Stimulated activated CD4-positive, alpha-beta T cell treated with anti-CD3 and anti-CD28 coated beads, Interleukin-12 subunit alpha, Interleukin-12 subunit beta, amount 100 ng/mL, for 48 hours (primary cell): ENCODE results near the gene NIM1K.
"Not testable (repeated sequence)": the region's sequence is repeated elsewhere in the genome, so short reads cannot be mapped to it uniquely, and the experiment has no call there.

Source experiments
- DNase-seq, 3 donors: peaks; one replicate each; pipeline ENCODE4 v3.0.0-alpha.2; 2020; ENCODE audit warnings: low read depth in 2 of 3, low spot score in 1 of 3

The NIM1K gene

DNA sequence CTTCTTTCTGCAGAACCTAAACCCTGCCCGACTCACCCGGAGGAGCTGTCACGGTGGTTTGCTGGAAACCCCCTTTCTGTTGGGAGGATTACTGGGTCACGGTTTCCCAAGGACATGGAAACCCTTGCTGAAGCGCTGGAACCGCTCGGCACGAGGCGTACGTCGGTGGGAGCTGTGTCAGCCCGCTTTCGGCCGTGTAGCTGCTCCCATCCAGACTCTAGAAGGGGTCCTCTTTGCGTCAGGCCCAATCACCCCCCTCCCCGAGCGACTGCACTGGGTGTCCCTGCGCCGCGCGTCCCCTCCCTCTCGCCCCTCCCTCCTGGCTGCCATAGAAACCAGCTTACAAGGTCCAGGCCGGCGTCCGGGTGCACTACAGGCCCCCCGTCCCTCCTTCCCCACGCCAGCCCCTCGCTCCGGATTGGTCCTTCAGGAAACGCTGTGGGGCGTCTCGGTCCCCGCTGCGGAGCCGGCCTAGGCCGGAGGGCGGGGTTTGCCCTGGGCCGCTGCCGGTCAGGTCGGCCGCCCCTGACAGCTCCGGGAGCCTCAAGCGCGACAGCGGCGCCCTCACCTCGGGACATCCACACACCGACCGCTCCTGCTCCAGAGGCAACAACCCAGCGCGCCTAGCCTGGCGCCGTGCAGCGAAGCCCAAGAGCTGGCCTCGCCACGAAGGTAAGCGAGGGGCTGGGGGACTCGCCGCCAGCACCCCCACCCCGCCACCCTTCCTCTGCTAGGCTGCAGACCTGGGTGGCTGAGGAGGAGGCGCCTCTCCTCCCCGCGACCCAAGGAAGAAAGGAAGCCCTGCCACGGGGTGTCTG lies at the start of gene NIM1K:
Gene NIM1K (plus strand): TSS at position 486 of the 818 bp plus-strand sequence. CDS start 53,551 bp downstream, outside the sequence.
- peak; percentile 17 to 38 (median 19) for DNase-seq

DNA sequence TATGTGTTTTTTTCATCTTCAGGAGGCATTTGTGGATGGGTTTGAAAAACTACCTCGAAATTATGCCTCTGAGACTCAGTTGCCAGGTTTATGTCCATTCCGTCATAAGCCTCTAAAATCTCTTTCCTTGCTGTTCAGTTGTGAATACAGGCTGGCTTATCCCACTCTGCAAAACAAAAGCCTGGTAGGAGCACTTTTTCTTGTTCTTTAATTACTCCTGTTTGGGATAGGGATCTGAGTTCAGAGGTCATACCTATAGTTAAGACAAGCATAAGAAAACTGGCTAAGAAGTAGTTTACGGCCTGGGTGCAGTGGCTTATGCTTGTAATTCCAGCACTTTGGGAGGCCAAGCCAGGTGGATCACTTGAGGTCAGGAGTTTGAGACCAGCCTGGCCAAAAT lies 47.0 kb upstream of the NIM1K start:
- DNase-seq: no peak

DNA sequence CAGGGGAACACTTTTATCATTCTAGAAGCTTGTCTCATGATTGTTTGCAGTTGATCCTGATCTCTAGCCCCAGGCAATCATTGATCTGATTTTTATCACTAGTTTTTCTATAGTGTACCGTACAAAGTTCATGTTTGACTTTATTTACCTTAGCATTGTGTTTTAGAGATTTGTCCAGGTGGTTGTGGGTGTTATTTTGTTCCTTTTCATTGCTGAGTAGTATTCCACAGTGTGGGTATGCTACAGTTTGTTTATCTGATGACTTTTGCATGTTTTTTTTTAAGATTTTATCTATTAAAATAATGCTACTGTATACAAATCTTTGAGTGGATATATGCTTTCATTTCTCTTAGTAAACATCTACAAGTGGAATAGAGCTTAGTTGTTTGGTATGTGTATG lies 45.1 kb upstream of the NIM1K start:
- no peak for DNase-seq

DNA sequence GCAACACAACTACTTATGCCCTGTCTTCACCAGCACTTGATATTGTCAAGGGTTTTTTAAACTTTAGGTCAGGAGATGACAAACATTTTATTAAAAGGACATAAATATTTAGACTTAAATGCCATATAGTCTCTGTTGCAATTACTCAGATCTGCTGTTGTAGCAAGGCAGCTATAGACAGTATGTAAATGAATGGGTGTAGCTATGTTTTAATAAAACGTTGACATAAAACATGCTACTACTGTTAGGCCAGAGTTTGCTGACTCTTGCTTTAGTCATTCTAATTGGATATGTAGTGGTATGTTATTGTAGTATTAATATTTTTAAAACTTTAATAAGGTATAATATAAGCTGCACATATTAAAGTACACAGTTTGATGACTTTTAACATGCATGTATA lies 43.6 kb upstream of the NIM1K start:
- DNase-seq: no peak

DNA sequence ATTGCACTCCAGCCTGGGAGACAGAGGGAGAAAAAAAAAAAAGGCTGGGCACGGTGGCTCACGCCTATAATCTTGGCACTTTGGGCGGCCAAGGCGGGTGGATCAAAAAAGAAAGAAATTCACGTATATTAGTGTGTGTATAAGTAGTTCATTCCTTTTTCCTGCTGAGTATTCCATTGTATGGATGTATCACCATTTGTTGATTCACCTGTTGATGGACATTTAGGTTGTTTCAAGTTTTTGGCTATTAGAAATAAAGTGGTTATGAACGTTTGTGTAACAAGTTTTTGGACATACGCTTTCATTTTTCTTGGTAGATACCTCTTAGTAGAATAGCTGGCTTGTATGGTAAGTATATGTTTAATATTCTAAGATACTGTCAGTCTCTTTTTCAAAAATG lies 42.8 kb upstream of the NIM1K start:
- no peak for DNase-seq

DNA sequence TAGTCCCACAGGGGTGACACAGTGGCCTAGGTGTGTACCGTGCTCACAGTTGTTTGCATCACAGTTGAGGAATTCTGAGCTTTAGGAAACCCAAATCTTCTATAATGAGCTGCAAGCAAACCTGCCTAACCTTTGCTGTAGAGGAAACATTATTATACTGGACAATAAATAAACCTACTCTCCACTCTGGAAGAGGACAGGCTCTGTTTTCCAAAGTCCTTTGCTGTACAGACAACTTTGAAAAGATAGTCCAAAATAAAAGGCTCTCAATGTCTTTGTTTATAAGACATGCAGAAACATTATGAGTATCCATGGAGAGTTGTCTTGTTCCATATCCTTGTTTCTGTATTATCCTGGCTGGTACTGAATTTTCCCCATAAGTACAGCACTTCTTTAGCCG lies 42.0 kb upstream of the NIM1K start:
- no peak for DNase-seq

DNA sequence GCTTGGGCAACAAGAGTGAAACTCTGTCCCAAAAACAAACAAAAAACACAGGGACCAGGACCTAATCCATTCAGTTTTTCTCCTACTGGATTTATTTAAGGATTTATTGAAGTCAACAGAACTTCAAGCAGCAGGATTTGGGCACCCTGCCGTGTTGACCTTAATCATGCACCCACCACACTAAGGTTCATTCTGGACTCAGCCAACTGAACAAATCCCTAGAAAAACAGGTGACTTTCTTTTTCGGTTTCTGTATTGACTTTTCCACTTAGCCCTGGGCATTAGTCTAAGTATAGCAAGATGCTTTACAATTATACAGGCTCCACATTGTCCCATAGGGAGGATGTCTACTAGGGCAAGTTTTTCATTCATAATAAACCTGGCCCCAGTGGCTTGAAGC lies 41.3 kb upstream of the NIM1K start:
- no peak for DNase-seq

DNA sequence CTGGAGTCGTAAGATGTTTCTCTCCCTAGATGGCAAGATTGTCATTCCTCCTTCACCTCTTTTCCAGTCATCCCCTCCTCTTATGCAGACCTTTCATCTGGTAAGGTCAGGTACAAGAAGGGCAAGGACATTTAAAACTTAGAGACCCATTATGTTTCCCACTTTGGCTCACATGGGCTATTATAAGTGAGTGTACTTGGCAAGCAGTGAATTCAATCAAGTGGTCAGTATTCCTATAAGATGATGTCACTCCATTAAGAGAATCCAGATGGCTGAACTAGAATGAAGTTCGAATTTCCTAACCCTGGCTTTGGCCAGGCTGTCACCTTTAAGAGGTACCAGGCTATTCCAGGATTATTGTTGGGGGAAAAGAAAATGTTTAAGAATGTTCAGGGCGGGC lies 39.1 kb upstream of the NIM1K start:
- no peak for DNase-seq

DNA sequence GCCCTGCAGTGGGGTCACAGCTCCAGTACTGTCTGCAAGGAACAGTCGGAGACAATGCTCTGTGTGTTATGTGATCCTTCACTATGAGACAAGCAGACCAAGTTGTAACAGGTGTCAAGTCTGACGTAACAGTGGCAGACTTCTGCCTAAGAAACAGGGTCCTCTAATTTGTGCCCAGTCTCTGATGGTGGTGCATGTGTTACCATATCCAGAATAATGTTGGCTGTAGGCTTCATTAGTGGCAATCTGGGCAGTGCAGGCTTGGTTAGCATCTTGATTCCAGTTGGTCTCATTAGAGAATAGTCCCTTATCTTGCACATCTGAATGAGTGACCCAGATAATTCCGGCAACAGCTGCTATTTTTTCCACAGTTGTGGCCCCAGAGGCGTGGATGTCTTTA lies 37.6 kb upstream of the NIM1K start:
- DNase-seq: no peak

DNA sequence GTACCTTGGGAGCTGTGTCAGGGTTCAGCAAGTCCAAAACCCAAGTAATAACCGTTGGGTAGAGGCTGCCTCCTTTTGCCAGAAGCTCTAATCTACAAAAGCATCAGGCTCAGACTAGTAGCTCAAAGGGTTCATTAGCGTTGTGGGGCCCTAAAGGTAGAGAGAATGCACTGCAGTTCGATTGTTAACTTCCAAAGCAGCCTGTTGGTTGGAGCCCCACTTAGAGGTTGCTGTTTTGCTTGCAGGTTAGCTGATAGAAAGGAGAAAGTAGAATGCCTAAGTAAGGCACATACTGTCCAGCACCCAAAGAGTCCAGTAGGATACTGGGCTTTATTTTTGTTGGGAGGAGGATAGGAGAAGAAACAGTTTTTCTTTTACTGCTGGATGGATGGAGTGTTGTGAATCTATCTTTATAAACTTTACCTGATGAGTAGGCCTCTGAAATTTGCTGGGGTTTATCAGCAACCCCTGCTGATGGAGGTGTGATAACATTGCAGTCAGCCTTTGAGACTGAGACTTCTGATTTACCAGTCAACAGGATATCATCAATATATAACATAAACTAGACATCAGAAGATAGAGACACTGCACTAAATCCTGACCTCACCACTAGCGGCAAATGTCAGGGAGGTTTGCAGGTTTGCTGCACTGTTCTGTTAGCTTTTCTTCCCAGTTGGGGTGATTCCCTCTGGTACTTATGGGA lies 36.5 kb upstream of the NIM1K start:
- no peak for DNase-seq

DNA sequence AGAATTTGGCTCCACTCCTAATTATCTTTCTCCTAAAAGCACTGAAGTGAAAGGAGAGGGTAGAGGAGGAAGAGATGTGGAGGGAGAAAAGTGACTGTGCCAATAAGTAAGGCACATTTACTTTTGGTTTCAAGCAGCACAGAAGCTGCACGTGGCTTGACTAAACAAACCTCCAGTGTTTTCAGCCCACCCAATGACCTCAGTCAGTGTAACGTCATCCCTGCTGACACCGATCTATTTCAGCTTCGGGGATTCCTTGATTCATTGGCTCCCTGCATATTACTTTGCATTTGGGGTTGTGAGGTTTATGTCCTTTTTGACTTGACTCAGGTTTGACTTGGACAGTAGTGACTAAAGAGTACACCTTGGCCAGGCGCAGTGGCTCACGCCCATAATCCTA lies 35.6 kb upstream of the NIM1K start:
- DNase-seq: no peak

DNA sequence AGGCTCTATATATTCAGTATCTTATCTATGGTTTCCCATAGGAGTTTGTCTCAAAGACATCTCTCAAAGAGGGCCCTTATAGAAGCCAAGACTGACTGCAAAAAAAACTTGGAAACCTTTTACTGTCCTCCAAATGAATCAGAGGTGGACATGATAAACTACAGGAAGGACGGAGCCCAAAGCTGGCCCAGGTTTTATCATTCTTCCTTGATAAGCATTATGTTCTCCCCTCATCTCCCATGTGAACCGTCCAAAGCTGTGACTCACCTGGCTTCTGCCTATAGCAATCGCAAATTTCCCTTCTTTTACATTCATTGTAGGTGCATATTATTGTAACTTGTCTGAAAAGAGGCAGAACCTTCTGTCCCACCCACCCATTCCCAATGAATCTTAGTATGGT lies 35.0 kb upstream of the NIM1K start:
- no peak for DNase-seq

DNA sequence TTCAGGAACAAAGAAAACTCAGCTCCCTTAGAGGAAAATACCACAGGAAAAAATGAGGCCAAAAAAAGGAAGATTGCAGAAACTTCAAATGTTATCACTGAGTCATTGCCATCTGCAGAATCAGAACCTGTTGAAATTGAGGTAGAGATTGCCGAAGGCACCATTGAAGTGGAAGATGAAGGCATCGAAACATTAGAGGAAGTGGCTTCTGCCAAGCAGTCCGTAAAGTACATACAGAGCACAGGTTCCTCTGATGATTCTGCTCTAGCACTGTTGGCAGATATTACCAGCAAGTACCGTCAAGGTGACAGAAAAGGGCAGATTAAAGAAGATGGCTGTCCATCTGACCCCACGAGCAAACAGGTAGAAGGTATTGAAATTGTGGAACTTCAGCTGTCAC lies 30.8 kb upstream of the NIM1K start:
- no peak for DNase-seq

DNA sequence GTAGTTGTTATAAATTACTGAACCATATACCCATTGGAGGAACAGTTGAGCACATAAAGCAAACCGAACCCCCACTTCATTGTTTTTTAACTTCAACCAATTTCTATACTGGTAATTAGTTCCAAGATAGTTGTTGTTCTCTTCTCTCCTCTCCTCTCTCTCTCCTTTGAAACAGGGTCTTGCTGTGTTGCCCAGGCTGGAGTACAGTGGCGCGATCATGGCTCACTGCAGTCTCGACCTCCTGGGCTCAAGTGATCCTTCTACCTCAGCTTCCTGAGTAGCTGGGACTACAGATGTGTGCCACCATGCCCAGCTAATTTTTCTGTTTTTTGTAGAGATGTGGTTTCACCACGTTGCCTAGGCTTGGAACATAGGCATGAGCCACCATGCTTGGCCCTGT lies 27.2 kb upstream of the NIM1K start:
- DNase-seq: not testable (repeated sequence)

DNA sequence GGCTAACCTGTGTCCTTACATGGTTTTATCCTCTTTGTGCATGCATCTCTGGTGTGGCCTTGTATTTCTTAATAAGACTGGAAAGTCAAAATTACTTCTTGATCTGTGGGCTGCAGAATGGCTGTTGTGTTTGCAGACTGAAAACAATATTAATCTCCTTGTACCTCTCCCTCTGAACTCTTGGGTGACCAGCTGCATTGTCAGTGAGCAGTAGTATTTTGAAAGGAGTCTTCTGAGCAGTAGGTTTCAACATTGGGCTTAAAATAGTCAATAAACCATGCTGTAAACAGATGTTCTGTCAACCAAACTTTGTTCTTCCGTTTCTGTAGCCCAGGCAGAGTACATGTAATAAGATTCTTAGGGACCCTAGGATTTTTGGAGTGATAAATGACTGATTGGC lies 26.7 kb upstream of the NIM1K start:
- no peak for DNase-seq

DNA sequence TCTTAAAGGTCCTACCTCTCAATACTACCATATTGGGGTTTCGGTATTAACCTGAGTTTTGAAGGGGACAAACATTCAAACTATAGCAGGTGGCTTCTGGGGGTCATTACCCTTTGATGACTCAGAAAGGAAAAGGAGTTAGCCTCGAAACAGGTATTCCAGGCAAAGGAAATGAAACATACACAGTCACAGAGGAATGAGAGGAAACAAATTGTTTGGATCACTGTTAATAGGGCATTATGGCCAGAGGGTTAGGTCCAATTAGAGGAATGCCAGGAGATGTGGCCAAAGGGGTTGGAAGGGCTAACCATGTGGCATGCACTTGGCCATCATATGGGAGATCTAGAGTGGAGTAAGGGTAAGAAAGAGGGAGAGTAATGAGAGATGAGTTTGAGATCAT lies 23.9 kb upstream of the NIM1K start:
- DNase-seq: no peak

DNA sequence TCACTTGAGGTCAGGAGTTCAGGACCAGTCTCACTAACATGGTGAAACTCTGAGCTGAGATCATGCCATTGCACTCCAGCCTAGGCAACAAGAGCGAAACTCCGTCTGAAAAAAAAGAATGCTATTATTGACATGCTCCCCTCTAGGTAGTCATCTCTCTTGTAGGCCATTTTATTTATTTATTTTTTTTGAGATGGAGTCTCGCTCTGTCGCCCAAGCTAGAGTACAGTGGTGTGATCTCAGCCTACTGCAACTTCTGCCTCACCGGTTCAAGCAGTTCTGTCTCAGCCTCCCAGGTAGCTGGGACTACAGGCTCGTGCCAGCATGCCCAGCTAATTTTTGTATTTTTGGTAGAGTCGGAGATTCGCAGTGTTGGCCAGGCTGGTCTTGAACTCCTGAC lies 20.6 kb upstream of the NIM1K start:
- DNase-seq: no peak

DNA sequence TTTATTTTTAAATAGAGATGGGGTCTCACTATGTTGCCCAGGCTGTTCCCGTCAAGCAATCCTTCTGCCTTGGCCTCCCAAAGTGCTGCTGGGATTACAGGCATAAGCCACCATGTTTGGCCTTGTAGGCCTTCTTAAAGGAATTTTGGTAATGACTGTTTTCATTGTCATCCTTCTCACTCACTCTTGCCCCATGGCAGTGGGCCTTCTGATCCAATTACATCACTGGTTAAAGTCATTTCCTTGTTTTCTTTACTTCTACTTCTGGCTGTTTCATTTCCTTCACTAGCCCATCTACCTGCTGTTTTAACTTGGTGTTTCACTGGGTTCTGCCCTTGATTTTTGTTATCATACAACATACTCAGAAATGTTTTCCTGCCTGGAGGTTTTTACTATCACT lies 20.1 kb upstream of the NIM1K start:
- DNase-seq: no peak

DNA sequence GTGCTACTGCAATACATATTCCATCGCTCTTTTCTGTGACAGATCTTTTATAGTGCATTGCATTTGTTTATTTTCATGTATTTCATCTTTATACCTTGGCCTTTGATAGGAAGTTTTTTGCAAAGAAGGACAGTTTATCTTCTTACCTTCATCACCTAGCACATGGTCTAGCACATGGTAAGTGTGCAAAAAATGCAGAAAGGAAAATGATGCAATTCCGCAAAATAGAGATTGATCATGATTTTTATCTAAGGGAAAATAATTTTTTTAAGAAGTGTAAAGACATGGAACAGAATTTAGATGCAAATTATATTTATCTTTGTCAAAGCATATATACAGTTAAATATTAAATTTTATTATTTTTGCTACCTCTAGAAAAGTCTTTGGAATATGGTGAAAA lies 19.2 kb upstream of the NIM1K start:
- no peak for DNase-seq

DNA sequence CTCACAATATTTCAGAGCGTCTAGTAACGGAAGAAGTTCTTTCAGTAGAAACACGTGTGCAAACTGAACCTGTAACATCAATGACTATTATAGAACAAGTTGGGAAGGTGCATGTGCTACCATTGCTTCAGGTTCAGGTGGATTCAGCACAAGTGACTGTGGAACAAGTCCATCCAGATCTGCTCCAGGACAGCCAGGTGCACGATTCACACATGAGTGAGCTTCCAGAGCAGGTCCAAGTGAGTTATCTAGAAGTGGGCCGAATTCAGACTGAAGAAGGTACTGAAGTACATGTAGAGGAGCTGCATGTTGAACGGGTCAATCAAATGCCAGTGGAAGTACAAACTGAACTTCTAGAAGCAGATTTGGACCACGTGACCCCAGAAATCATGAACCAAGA lies 17.4 kb upstream of the NIM1K start:
- no peak for DNase-seq

DNA sequence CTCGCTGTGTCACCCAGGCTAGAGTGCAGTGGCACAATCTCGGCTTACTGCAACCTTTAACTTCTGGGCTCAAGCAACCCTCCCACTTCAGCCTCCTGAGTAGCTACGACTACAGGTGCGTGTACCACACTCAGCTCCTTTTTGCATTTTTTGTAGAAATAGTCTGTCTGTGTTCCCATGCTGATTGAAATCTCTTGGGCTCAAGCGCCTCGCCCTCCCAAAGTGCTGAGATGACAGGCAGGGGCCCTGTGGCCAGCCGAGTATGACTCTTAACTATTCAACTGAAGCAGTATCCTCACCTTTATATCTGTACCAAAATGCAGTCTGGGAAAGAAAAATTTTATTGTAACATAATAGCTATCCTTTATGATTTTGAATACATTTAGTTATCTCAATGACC lies 12.2 kb upstream of the NIM1K start:
- no peak for DNase-seq

DNA sequence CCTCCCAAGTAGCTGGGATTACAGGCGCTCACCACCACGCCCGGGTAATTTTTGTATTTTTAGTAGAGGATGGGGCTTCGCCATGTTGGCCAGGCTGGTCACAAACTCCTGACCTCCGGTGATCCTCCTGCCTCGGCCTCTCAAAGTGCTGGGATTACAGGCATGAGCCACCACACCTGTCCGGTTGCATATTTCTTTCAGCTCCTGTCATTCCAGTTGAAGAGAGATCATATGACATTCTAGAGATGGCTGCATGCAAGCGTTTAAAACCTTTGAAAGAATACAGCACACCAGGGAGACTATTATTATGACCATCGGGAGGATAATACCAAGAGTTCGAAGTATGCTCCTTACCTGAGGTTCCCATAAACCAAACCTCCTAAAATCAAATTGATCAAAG lies 9.6 kb upstream of the NIM1K start:
- DNase-seq: no peak

DNA sequence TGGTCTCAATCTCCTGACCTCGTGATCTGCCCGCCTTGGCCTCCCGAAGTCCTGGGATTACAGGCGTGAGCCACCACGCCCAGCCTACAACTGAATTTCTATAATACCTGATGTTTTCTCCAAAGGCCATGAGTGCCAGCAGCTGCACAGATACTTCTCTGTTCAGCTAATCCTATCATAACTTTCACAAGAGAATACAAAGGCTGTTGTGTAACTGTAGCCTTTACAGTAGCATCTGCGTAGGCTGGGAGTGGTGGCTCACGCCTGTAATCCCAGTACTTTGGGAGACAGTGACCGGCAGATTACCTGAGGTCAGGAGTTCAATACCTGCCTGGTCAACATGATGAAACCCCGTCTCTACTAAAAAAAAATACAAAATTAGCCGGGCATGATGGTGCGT lies 8.9 kb upstream of the NIM1K start:
- not testable (repeated sequence) for DNase-seq
